K562 (cell line): ENCODE data around the gene SYNRG. TPM values are rescaled to one million over a fixed set of nuclear protein-coding genes. Genes with fewer than 3 reads are reported as not detected.

Experiments
- ATAC-seq: fragments of 200-7000 bp; cut with Tn5 transposase; 3 replicates; pipeline ENCODE4 v1.9.1; 2020; ENCODE audit warnings: moderate library complexity
- BruUV-seq: library from RNA; stranded (reverse); fragments of 400-500 nt; replicated peaks from 2 replicates; lab custom pipeline; 2021; lab: Mats Ljungman, UMichigan
- CTCF ChIA-PET: fragments of 300-600 bp; formaldehyde crosslinking; extraction: SDS; loops from one replicate; lab custom pipeline; 2021; ENCODE audit warnings: low intra/inter-chr PET ratio; lab: Yijun Ruan, JAX
- POLR2A ChIA-PET: fragments of 300-600, 350-650 bp; sonication (Branson Sonifier 250); formaldehyde crosslinking; extraction: SDS; loops from one replicate; lab custom pipeline; 2021; ENCODE audit warnings: antibody characterized with exemption, inconsistent platforms; lab: Yijun Ruan, JAX
- DNase-seq, 4 experiments: peaks; one replicate each; pipeline versions ENCODE4 v3.0.0 to v3.0.0-alpha.2; 2011 to 2018; ENCODE audit warnings: low spot score in 3 of 4, mixed read lengths in 3 of 4; ENCODE audit errors: extremely low read depth in 1 of 4
- FAIRE-seq: peaks from 2 replicates; lab custom pipeline; 2011; peaks lifted over from hg19 to GRCh38; lab: Jason Lieb, UNC
- H2AFZ ChIP-seq: 2 replicates; pipeline ENCODE4 v1.6.0; 2011; ENCODE audit warnings: low read depth, low read length, control low read depth, inconsistent platforms
- H3K27ac ChIP-seq: fragments of 200-600 bp; 3 replicates; pipeline ENCODE4 v1.8.0; 2011; ENCODE audit warnings: low read depth, mild to moderate bottlenecking, control low read depth, inconsistent platforms, low read length, moderate library complexity, mixed read lengths; ENCODE audit errors: extremely low read depth
- H3K27me3 ChIP-seq, 2 experiments: fragments of 300-600 bp in 1 of 2; 2 replicates in 1 of 2; 3 replicates in 1 of 2; pipeline versions ENCODE4 v1.6.0 to v1.8.0; 2011; ENCODE audit warnings: inconsistent platforms in 2 of 2, low read length in 2 of 2, mild to moderate bottlenecking in 1 of 2, mixed read lengths in 1 of 2, moderate library complexity in 1 of 2; ENCODE audit not compliant: control insufficient read depth in 2 of 2, insufficient read depth in 2 of 2
- H3K36me3 ChIP-seq: fragments of 300-600 bp; 3 replicates; pipeline ENCODE4 v1.8.0; 2011; ENCODE audit warnings: mild to moderate bottlenecking, low read length, inconsistent platforms; ENCODE audit not compliant: control insufficient read depth, insufficient read depth
- H3K4me1 ChIP-seq, 2 experiments: fragments of 200-600 bp in 1 of 2; replicated peaks in 1 of 2; 2 replicates in 1 of 2; 3 replicates in 1 of 2; pipeline versions ENCODE4 v1.5.1 to v1.8.0; 2011; ENCODE audit warnings: inconsistent platforms in 2 of 2, low read length in 2 of 2, mild to moderate bottlenecking in 1 of 2, mixed read lengths in 1 of 2, moderate library complexity in 1 of 2; ENCODE audit not compliant: control insufficient read depth in 2 of 2, insufficient read depth in 2 of 2
- H3K4me2 ChIP-seq: 2 replicates; pipeline ENCODE4 v1.6.1; 2011; ENCODE audit warnings: low read length, control low read depth, inconsistent platforms, mixed read lengths; ENCODE audit not compliant: insufficient read depth
- H3K4me3 ChIP-seq: fragments of 200-600 bp; sonication (generic), shearing (Covaris generic); 2 replicates; pipeline ENCODE4 v1.5.1; 2016; ENCODE audit warnings: control low read depth, inconsistent platforms
- H3K79me2 ChIP-seq: fragments of 200-600 bp; 3 replicates; pipeline ENCODE4 v1.8.0; 2011; ENCODE audit warnings: low read length, inconsistent platforms; ENCODE audit not compliant: control insufficient read depth, insufficient read depth
- H3K9ac ChIP-seq, 2 experiments: 2 replicates each; pipeline versions ENCODE4 v1.6.0 to v1.6.1; 2011; ENCODE audit warnings: low read depth in 2 of 2, low read length in 2 of 2, control low read depth in 1 of 2, inconsistent platforms in 1 of 2, mild to moderate bottlenecking in 1 of 2, mixed read lengths in 1 of 2; ENCODE audit not compliant: insufficient read depth in 1 of 2
- H3K9me1 ChIP-seq: one replicate; pipeline ENCODE4 v1.6.0; 2011; ENCODE audit warnings: inconsistent platforms, mild to moderate bottlenecking, low read length, moderate library complexity; ENCODE audit not compliant: control insufficient read depth, insufficient read depth
- H3K9me3 ChIP-seq: replicated peaks from 2 replicates; pipeline ENCODE4 v1.5.1; 2011; ENCODE audit warnings: low read depth, low read length, inconsistent platforms; ENCODE audit not compliant: control insufficient read depth, insufficient read depth
- H4K20me1 ChIP-seq: replicated peaks from 2 replicates; pipeline ENCODE4 v1.6.1; 2011; ENCODE audit warnings: low read length, inconsistent platforms, mixed read lengths; ENCODE audit not compliant: control insufficient read depth, insufficient read depth
- CBX5 ChIP-seq: IDR thresholded peaks from 2 replicates; pipeline ENCODE4 v1.6.1; 2014; ENCODE audit warnings: low read depth, borderline replicate concordance
- E2F1 ChIP-seq: sonication (generic); formaldehyde crosslinking; IDR thresholded peaks from 2 replicates; pipeline ENCODE4 v1.8.1; 2023; ENCODE audit warnings: mild to moderate bottlenecking, missing genetic modification reagents, moderate library complexity
- EP400 ChIP-seq: fragments of 450-650 bp; IDR thresholded peaks from 2 replicates; pipeline ENCODE4 v1.6.1; 2017; ENCODE audit warnings: antibody characterized with exemption, mild to moderate bottlenecking, moderate library complexity
- FOXA3 ChIP-seq, 2 experiments: fragments of 450-650 bp in 1 of 2; sonication (generic) in 1 of 2; formaldehyde crosslinking; IDR thresholded peaks in 1 of 2; conservative IDR thresholded peaks in 1 of 2; 2 replicates each; pipeline versions ENCODE4 v1.4.0 to v1.8.0; 2020 to 2022; ENCODE audit warnings: mild to moderate bottlenecking in 2 of 2, missing genetic modification reagents in 1 of 2
- FOXJ2 ChIP-seq: fragments of 200-800 bp; sonication (Bioruptor generic); IDR thresholded peaks from 2 replicates; pipeline ENCODE4 v1.6.1; 2016; ENCODE audit warnings: missing genetic modification characterization, missing compliant biosample characterization
- HIVEP1 ChIP-seq: fragments of 250-450 bp; sonication (Bioruptor Pico); IDR thresholded peaks from 2 replicates; pipeline ENCODE4 v1.4.0; 2020; ENCODE audit warnings: mild to moderate bottlenecking
- HNRNPUL1 ChIP-seq: fragments of 200-400 bp; formaldehyde crosslinking; IDR thresholded peaks from 2 replicates; pipeline ENCODE4 v1.6.1; 2017; ENCODE audit warnings: low read length
- POLR2H ChIP-seq: IDR thresholded peaks from 2 replicates; pipeline ENCODE4 v1.6.1; 2016; ENCODE audit warnings: missing genetic modification characterization, low read depth, mild to moderate bottlenecking, control low read depth, missing compliant biosample characterization, moderate library complexity
- POLR3G ChIP-seq: IDR thresholded peaks from 2 replicates; pipeline ENCODE4 v1.6.1; 2011; ENCODE audit not compliant: insufficient read length, insufficient replicate concordance; ENCODE audit errors: extremely low read depth
- PRDM10 ChIP-seq: fragments of 450-650 bp; IDR thresholded peaks from 2 replicates; pipeline ENCODE4 v1.6.1; 2018; ENCODE audit not compliant: partially characterized antibody
- SOX6 ChIP-seq: fragments of 450-650 bp; IDR thresholded peaks from 2 replicates; pipeline ENCODE4 v1.6.1; 2014; ENCODE audit warnings: mild to moderate bottlenecking
- TAL1 ChIP-seq: fragments of 450-650 bp; IDR thresholded peaks from 2 replicates; pipeline ENCODE4 v1.6.1; 2016; ENCODE audit warnings: mild to moderate bottlenecking
- ZNF174 ChIP-seq: fragments of 250-450 bp; sonication (Bioruptor Pico); IDR thresholded peaks from 2 replicates; pipeline ENCODE4 v1.4.0; 2020; ENCODE audit warnings: mild to moderate bottlenecking
- WGBS: fragments of 100-300 bp; shearing (Covaris generic); methylation state at CpG from one replicate; pipeline ENCODE4 v1.1.6; 2016; ENCODE audit warnings: low coverage, mixed read lengths; ENCODE audit not compliant: insufficient coverage; ENCODE audit errors: missing lambda C conversion rate; 5-methylcytosine and 5-hydroxymethylcytosine counted together
- in situ Hi-C: fragments of 300-500 bp; cut with MboI; formaldehyde crosslinking; loops from 4 replicates; pipeline ENCODE4 v1.15.0; 2018; ENCODE audit warnings: inconsistent platforms, mixed read lengths
- intact Hi-C: fragments of 100-400 bp; cut with micrococcal nuclease; formaldehyde crosslinking; loops from 2 replicates; pipeline ENCODE4 v1.14.2; 2022
- polyA plus RNA-seq, 8 experiments: library from polyadenylated mRNA; depleted of rRNA in 4 of 8; stranded (reverse) in 5 of 8; unstranded in 3 of 8; fragments of >200 nt; fragmentation: Nextera tagmentation in 2 of 8; fragmentation: Illumina TruSeq in 1 of 8; extraction: Ambion mirVana in 2 of 8; extraction: Trizol in 1 of 8; gene quantifications; 2 replicates each; pipeline versions ENCODE4 v1.2.1 to v1.2.3, GENCODE V29; 2011 to 2014; ENCODE audit warnings: inconsistent platforms in 1 of 8, missing spikeins in 1 of 8
- total RNA-seq, 7 experiments: library from RNA; depleted of rRNA in 6 of 7; stranded (reverse); fragments of >200 nt in 6 of 7; fragmentation: Illumina TruSeq in 2 of 7; extraction: Trizol in 2 of 7; gene quantifications; 2 replicates each; pipeline versions ENCODE4 v1.2.1 to v1.2.3, GENCODE V29; 2011 to 2021; ENCODE audit warnings: low replicate concordance in 1 of 7
- TF ChIP-seq, protein P1 (sequence below), 2 experiments: fragments of 450-650 bp; conservative IDR thresholded peaks; 2 replicates each; pipeline ENCODE4 v1.6.1; 2017; ENCODE audit warnings: mild to moderate bottlenecking in 2 of 2, moderate library complexity in 2 of 2

Gene SYNRG
- total and polyA plus RNA-seq, 9 of the 15 experiments (the other 6 are each of a cell fraction or from before 2014, with no cell fraction given): 2.9 to 28.2 (median 15.1) TPM

GRCh38 chr17:37643118-37643766, 34.0 kb upstream of the SYNRG start, which contains the start of gene DDX52 (continued):
- TF ChIP-seq SOX6 (no peak), POLR2H (tag) (peak; percentile 60; the same call in 1 of the 2 replicates), HNRNPUL1 (no peak), POLR3G (no peak), FOXA3 (CRISPR knock-in tag; conservative IDR thresholded peaks at IDR 0.05 in 1 of 2, IDR thresholded peaks at IDR 0.05 in 1 of 2) (no peak), TAL1 (no peak)

DNA sequence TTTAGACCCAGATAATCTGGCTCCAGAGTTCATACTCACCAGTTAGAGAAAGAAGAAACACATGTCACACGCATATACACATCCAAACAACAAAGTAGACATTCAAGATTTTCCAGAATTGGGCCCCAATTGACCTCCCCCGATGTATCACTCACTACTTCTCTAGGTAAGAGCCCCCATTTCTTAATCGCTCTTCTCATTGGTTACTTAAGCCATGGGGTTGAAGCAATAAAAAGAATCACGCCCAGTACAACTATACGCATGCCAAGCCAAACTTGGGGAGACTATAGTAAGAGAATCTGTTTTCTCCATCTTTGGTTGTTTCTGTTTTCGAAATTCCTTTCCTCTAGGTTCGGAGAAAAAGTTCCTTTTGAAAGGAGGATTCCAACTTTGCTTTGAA, 33.5 kb upstream of the SYNRG start:
- in situ Hi-C loops (no loop called here), intact Hi-C loops (no loop called here)
- H2AFZ ChIP-seq: peak overlapping the region; percentile 88
- H3K4me2 ChIP-seq: peak overlapping the region; percentile 84
- H3K27ac ChIP-seq: peak overlapping the region; percentile 73
- CTCF ChIA-PET: no interaction called here
- H3K4me1 ChIP-seq: peaks cover 7 to 12% of the 10 kb centered on the region in 2 experiments; a peak in 4 of 5 replicates
- no peaks in the 10 kb centered on the region; a peak in 2 of 5 replicates for H3K27me3 ChIP-seq
- WGBS: under 1% methylated on average over 7 of the region's 7 CpGs
- ATAC-seq (peak; percentile 50), DNase-seq (peak in 2 of 4 experiments; percentile 17 to 32), FAIRE-seq (no peak)
- H3K9me1 ChIP-seq: no peaks in the 10 kb centered on the region
- H3K36me3 ChIP-seq: peaks cover 26% of the 10 kb centered on the region
- peak overlapping the region; percentile 90 to 99 for H3K9ac ChIP-seq
- BruUV-seq: TSS peak; percentile 78
- peak overlapping the region; percentile 63 for H3K4me3 ChIP-seq
- H3K79me2 ChIP-seq: peaks cover 53% of the 10 kb centered on the region
- TF ChIP-seq CBX5: no peak
- no peak for TF ChIP-seq EP400
- 0 out of 2 replicates have a peak, but pooled peaks have one; percentile 1 for TF ChIP-seq FOXJ2 (tag)
- 0 out of 2 replicates have a peak, but pooled peaks have one; percentile 2 for TF ChIP-seq E2F1 (CRISPR knock-in tag)
- no peak for TF ChIP-seq PRDM10
- TF ChIP-seq, protein P1, sequence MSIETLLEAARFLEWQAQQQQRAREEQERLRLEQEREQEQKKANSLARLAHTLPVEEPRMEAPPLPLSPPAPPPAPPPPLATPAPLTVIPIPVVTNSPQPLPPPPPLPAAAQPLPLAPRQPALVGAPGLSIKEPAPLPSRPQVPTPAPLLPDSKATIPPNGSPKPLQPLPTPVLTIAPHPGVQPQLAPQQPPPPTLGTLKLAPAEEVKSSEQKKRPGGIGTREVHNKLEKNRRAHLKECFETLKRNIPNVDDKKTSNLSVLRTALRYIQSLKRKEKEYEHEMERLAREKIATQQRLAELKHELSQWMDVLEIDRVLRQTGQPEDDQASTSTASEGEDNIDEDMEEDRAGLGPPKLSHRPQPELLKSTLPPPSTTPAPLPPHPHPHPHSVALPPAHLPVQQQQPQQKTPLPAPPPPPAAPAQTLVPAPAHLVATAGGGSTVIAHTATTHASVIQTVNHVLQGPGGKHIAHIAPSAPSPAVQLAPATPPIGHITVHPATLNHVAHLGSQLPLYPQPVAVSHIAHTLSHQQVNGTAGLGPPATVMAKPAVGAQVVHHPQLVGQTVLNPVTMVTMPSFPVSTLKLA (conservative IDR thresholded peaks at IDR 0.05): no peak
- TF ChIP-seq HIVEP1 (CRISPR knock-in tag): no peak
- TF ChIP-seq SOX6: no peak
- TF ChIP-seq ZNF174 (CRISPR knock-in tag): no peak
- POLR2A ChIA-PET: interaction anchor here (1.4 kb wide), 1 partner anchor 33 kb away, joined by 3 read pairs; the partner anchor contains the start of gene SYNRG
- H3K9me3 ChIP-seq: no peaks in the 10 kb centered on the region
- no peaks in the 10 kb centered on the region; the same call in 1 of the 2 replicates for H4K20me1 ChIP-seq
